DMS 273 treated with DMSO at 0.1 percent for 48 hours (cell line): ENCODE measurements around the gene RPL10.

Source experiments
- DNase-seq: peaks from one replicate; lab custom pipeline; 2025; lab: John Stamatoyannopoulos, UW

The RPL10 gene

GRCh38 chrX:154449618-154450017 lies 51.4 kb downstream of the RPL10 start:
- no peak for DNase-seq

GRCh38 chrX:154450312-154450711 lies 52.1 kb downstream of the RPL10 start:
- no peak for DNase-seq
